Esophagus muscularis mucosa (tissue), 4 donors: ENCODE data around the gene ADCY3. TPM values are rescaled to one million over a fixed set of nuclear protein-coding genes. Genes with fewer than 3 reads are reported as not detected.

Experiments used
- DNase-seq: peaks from one replicate; pipeline ENCODE4 v3.0.0-alpha.2; 2017; ENCODE audit errors: extremely low spot score
- H3K27ac ChIP-seq, 4 donors: fragments of 200-600 bp; sonication (generic); replicated peaks in 1 of 4; 1 replicate in 3 of 4; 2 replicates in 1 of 4; pipeline ENCODE4 v1.5.1; 2016 to 2019; ENCODE audit warnings: mild to moderate bottlenecking in 1 of 4
- H3K27me3 ChIP-seq, 4 donors: fragments of 200-600 bp; sonication (generic); one replicate each; pipeline versions ENCODE4 v1.5.1 to v1.6.0; 2016 to 2019
- H3K36me3 ChIP-seq, 4 donors: fragments of 200-600 bp; sonication (generic); one replicate each; pipeline ENCODE4 v1.5.1; 2016 to 2019
- H3K4me1 ChIP-seq, 4 donors: fragments of 200-600 bp; sonication (generic); one replicate each; pipeline ENCODE4 v1.5.1; 2016 to 2019
- H3K4me3 ChIP-seq, 4 donors: fragments of 200-600 bp; sonication (generic); 1 replicate in 2 of 4; 2 replicates in 2 of 4; pipeline ENCODE4 v1.5.1; 2016 to 2019; ENCODE audit warnings: mild to moderate bottlenecking in 4 of 4, moderate library complexity in 1 of 4
- H3K9me3 ChIP-seq, 4 donors: fragments of 200-600 bp; sonication (generic); 1 replicate in 3 of 4; 2 replicates in 1 of 4; pipeline ENCODE4 v1.5.1; 2016 to 2019
- CTCF ChIP-seq, 3 experiments: fragments of 200-600 bp in 2 of 3; fragments of 450-650 bp in 1 of 3; sonication (generic) in 2 of 3; IDR thresholded peaks; one replicate each; pipeline ENCODE4 v1.5.1; 2017 to 2019; ENCODE audit warnings: antibody characterized with exemption in 3 of 3, mild to moderate bottlenecking in 2 of 3, moderate library complexity in 1 of 3
- EP300 ChIP-seq: sonication (generic); formaldehyde crosslinking; IDR thresholded peaks from one replicate; pipeline ENCODE4 v1.6.1; 2017; ENCODE audit warnings: antibody characterized with exemption
- POLR2A ChIP-seq: fragments of 450-650 bp; IDR thresholded peaks from one replicate; pipeline ENCODE4 v1.6.1; 2017; ENCODE audit warnings: antibody characterized with exemption, moderate library complexity, mild to moderate bottlenecking, low read depth
- POLR2AphosphoS5 ChIP-seq, 2 donors: sonication (generic); formaldehyde crosslinking; IDR thresholded peaks; one replicate each; pipeline ENCODE4 v1.6.1; 2017; ENCODE audit warnings: antibody characterized with exemption in 2 of 2
- WGBS: methylation state at CpG from one replicate; pipeline ENCODE4 v1.1.5; 2018; 5-methylcytosine and 5-hydroxymethylcytosine counted together
- intact Hi-C: fragments of 100-400 bp; cut with DNase I; formaldehyde crosslinking; loops from one replicate; pipeline ENCODE4 v1.15.1; 2023
- total RNA-seq, 4 donors: library from RNA; depleted of rRNA; stranded (reverse); fragments of >200 nt; gene quantifications; one replicate each; pipeline versions ENCODE4 v1.1.0 to v1.2.1, GENCODE V29; 2016

The ADCY3 gene
- total RNA-seq, 4 donors from 2014 or later: 21.2 to 70.6 (median 53.8) TPM

- TF ChIP-seq EP300 (no peak), CTCF (IDR thresholded peaks at IDR 0.05) (no peak), POLR2AphosphoS5 (IDR thresholded peaks at IDR 0.05) (no peak), POLR2A (no peak)
- H3K4me3 ChIP-seq: no peak overlapping the region
- WGBS: 92% methylated on average over 14 of the region's 15 CpGs
- H3K36me3 ChIP-seq: no peaks in the 10 kb centered on the region
- H3K9me3 ChIP-seq: no peaks in the 10 kb centered on the region
- H3K27ac ChIP-seq: peak overlapping the region in 1 of 4 donors; percentile 37
- intact Hi-C loops: no loop called here
- peaks cover 0 to 19% (median 16%) of the 10 kb centered on the region in 4 donors for H3K4me1 ChIP-seq
- no peak for DNase-seq
- H3K27me3 ChIP-seq: no peaks in the 10 kb centered on the region
Measured at GRCh38 chr2:24859968-24860600, 60.0 kb downstream of the ADCY3 start.

GRCh38 chr2:24858996-24859395 is 61.0 kb downstream of the ADCY3 start:
- Histone ChIP-seq H3K36me3 (no peaks in the 10 kb centered on the region), H3K4me3 (no peak overlapping the region), H3K27me3 (no peaks in the 10 kb centered on the region), H3K27ac (no peak overlapping the region), H3K9me3 (no peaks in the 10 kb centered on the region), H3K4me1 (peaks cover 0 to 27% (median 19%) of the 10 kb centered on the region in 4 donors)
- no peak for TF ChIP-seq CTCF (IDR thresholded peaks at IDR 0.05)
- WGBS: 89% methylated on average over 13 of the region's 13 CpGs
- DNase-seq: no peak
- intact Hi-C loops: no loop called here

- Histone ChIP-seq H3K4me1 (peaks cover 0 to 27% (median 17%) of the 10 kb centered on the region in 4 donors), H3K9me3 (no peaks in the 10 kb centered on the region), H3K4me3 (no peak overlapping the region), H3K27ac (peak overlapping the region in 3 of 4 donors; percentile 8 to 69 (median 66)), H3K36me3 (no peaks in the 10 kb centered on the region), H3K27me3 (no peaks in the 10 kb centered on the region)
- WGBS: 92% methylated on average over 6 of the region's 6 CpGs
- no peak for DNase-seq
- intact Hi-C loops: no loop called here
- TF ChIP-seq POLR2A (no peak), POLR2AphosphoS5 (IDR thresholded peaks at IDR 0.05) (no peak), EP300 (no peak), CTCF (IDR thresholded peaks at IDR 0.05) (no peak)
Measured at GRCh38 chr2:24857746-24858145, 62.3 kb downstream of the ADCY3 start.

- intact Hi-C loops: no loop called here
- Histone ChIP-seq H3K4me3 (no peak overlapping the region), H3K4me1 (peaks cover 0 to 27% (median 16%) of the 10 kb centered on the region in 4 donors), H3K36me3 (no peaks in the 10 kb centered on the region), H3K27me3 (no peaks in the 10 kb centered on the region), H3K27ac (peak overlapping the region; percentile 56 to 69 (median 66)), H3K9me3 (no peaks in the 10 kb centered on the region)
- TF ChIP-seq POLR2A (no peak), CTCF (IDR thresholded peaks at IDR 0.05) (no peak), POLR2AphosphoS5 (IDR thresholded peaks at IDR 0.05) (no peak), EP300 (no peak)
- no peak for DNase-seq
- 83% methylated on average over 5 of the region's 5 CpGs for WGBS
Measured at GRCh38 chr2:24856791-24857211, 63.2 kb downstream of the ADCY3 start.

- no peak for DNase-seq
- Histone ChIP-seq H3K4me1 (peaks cover 0 to 31% (median 16%) of the 10 kb centered on the region in 4 donors), H3K27ac (peak overlapping the region; percentile 56 to 69 (median 66)), H3K9me3 (no peaks in the 10 kb centered on the region), H3K27me3 (no peaks in the 10 kb centered on the region), H3K36me3 (no peaks in the 10 kb centered on the region), H3K4me3 (no peak overlapping the region)
- 72% methylated on average over 4 of the region's 4 CpGs for WGBS
- no peak for TF ChIP-seq EP300
- no peak for TF ChIP-seq POLR2A
- TF ChIP-seq CTCF (IDR thresholded peaks at IDR 0.05): no peak
- no peak for TF ChIP-seq POLR2AphosphoS5 (IDR thresholded peaks at IDR 0.05)
- intact Hi-C loops: no loop called here
Measured at GRCh38 chr2:24855726-24856125, 64.3 kb downstream of the ADCY3 start.
